GM06990 (cell line): ENCODE data around the gene SERPINB13.

Source experiments
- DNase-seq: peaks from one replicate; pipeline ENCODE4 v3.0.0-alpha.2; 2011; ENCODE audit not compliant: insufficient read length; ENCODE audit errors: extremely low read depth
- H3K27me3 ChIP-seq: replicated peaks from 2 replicates; pipeline ENCODE4 v1.6.0; 2011; ENCODE audit warnings: low read length; ENCODE audit not compliant: control insufficient read depth, insufficient read depth
- H3K36me3 ChIP-seq: 2 replicates; pipeline ENCODE4 v1.5.1; 2011; ENCODE audit warnings: low read length; ENCODE audit not compliant: control insufficient read depth, insufficient read depth
- H3K4me3 ChIP-seq: replicated peaks from 2 replicates; pipeline ENCODE4 v1.5.1; 2011; ENCODE audit warnings: low read depth, mild to moderate bottlenecking, control low read depth, low read length
- TF ChIP-seq, protein P1 (sequence below): IDR thresholded peaks from 2 replicates; pipeline ENCODE4 v1.5.1; 2011; ENCODE audit warnings: low read length, control low read depth, mild to moderate bottlenecking, inconsistent platforms; ENCODE audit not compliant: insufficient read depth, poor library complexity, severe bottlenecking

The SERPINB13 gene, protein sequence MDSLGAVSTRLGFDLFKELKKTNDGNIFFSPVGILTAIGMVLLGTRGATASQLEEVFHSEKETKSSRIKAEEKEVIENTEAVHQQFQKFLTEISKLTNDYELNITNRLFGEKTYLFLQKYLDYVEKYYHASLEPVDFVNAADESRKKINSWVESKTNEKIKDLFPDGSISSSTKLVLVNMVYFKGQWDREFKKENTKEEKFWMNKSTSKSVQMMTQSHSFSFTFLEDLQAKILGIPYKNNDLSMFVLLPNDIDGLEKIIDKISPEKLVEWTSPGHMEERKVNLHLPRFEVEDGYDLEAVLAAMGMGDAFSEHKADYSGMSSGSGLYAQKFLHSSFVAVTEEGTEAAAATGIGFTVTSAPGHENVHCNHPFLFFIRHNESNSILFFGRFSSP

GRCh38 chr18:63586966-63587365 lies at the start of gene SERPINB13:
TSS of gene SERPINB13 (plus strand) at chr18:63587343. CDS start at chr18:63588668, 1,325 bp downstream.
- TF ChIP-seq, protein P1, sequence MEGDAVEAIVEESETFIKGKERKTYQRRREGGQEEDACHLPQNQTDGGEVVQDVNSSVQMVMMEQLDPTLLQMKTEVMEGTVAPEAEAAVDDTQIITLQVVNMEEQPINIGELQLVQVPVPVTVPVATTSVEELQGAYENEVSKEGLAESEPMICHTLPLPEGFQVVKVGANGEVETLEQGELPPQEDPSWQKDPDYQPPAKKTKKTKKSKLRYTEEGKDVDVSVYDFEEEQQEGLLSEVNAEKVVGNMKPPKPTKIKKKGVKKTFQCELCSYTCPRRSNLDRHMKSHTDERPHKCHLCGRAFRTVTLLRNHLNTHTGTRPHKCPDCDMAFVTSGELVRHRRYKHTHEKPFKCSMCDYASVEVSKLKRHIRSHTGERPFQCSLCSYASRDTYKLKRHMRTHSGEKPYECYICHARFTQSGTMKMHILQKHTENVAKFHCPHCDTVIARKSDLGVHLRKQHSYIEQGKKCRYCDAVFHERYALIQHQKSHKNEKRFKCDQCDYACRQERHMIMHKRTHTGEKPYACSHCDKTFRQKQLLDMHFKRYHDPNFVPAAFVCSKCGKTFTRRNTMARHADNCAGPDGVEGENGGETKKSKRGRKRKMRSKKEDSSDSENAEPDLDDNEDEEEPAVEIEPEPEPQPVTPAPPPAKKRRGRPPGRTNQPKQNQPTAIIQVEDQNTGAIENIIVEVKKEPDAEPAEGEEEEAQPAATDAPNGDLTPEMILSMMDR = no peak
- DNase-seq = no peak
- Histone ChIP-seq H3K36me3 (no peaks in the 10 kb centered on the region), H3K4me3 (no peak within 1 kb of the TSS), H3K27me3 (no peaks in the 10 kb centered on the region; the same call in 1 of the 2 replicates)

- Histone ChIP-seq H3K36me3 (no peaks in the 10 kb centered on the region), H3K27me3 (no peaks in the 10 kb centered on the region), H3K4me3 (no peak overlapping the region)
- no peak for DNase-seq
- TF ChIP-seq, protein P1 = no peak
Observed at GRCh38 chr18:63539904-63540510, 47.1 kb upstream of the SERPINB13 start.

DNA sequence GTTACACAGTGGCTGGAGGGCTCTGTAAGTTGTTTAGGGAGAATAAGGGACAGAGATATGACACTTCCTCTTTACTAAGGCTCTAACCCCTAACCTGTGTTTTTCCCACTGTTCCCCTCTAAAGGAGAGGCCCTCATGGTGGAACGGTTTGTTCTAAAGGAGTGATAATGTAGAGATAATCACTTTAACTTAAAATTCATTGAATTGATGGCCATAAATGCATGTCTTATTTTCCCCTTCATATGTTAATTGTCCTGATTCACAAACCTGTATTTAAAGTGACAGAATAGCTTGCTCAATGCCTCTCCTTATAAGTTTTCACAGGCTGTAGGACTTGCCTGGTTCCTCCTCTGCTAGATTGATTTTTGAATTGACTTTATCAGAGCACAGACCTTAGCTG lies 45.1 kb upstream of the SERPINB13 start, which contains the start of gene SERPINB12:
Gene SERPINB12 (plus strand): TSS at position 301 of the 400 bp plus-strand sequence. CDS start 13,791 bp downstream, outside the sequence.
- H3K4me3 ChIP-seq = no peak within 1 kb of the TSS
- DNase-seq = no peak
- H3K36me3 ChIP-seq = no peaks in the 10 kb centered on the region
- H3K27me3 ChIP-seq = no peaks in the 10 kb centered on the region
- TF ChIP-seq, protein P1 = no peak

- Histone ChIP-seq H3K36me3 (no peaks in the 10 kb centered on the region), H3K27me3 (no peaks in the 10 kb centered on the region), H3K4me3 (no peak overlapping the region)
- no peak for DNase-seq
- TF ChIP-seq, protein P1 = no peak
Observed at GRCh38 chr18:63544017-63544416, 43.1 kb upstream of the SERPINB13 start.

GRCh38 chr18:63545000-63545399 lies 42.1 kb upstream of the SERPINB13 start:
- H3K27me3 ChIP-seq = no peaks in the 10 kb centered on the region
- no peak for DNase-seq
- TF ChIP-seq, protein P1 = no peak
- H3K36me3 ChIP-seq = no peaks in the 10 kb centered on the region
- no peak overlapping the region for H3K4me3 ChIP-seq
